WTC11 (cell line): Measurements from ENCODE around the gene CASP8. TPM values are rescaled to one million over a fixed set of nuclear protein-coding genes. Genes with fewer than 3 reads are reported as not detected.

Experiments
- ATAC-seq: fragments of 200-7000 bp; cut with Tn5 transposase; 2 replicates; pipeline ENCODE4 v1.10.0; 2021; ENCODE audit warnings: mild to moderate bottlenecking, moderate library complexity
- CTCF ChIA-PET: fragments of 300-600 bp; sonication (Branson Sonifier 250); formaldehyde crosslinking; loops from one replicate; lab custom pipeline; 2021; ENCODE audit warnings: antibody characterized with exemption; lab: Charles Lee
- POLR2A ChIA-PET: fragments of 350-600 bp; sonication (Branson Sonifier 250); formaldehyde crosslinking; loops from one replicate; lab custom pipeline; 2021; ENCODE audit warnings: antibody characterized with exemption; lab: Charles Lee
- DNase-seq: peaks from one replicate; pipeline ENCODE4 v3.0.0; 2021; ENCODE audit warnings: low spot score
- H3K27ac Mint-ChIP-seq: 2 replicates; pipeline ENCODE4 v1.8.0; 2021; ENCODE audit warnings: mixed read lengths
- H3K27me3 Mint-ChIP-seq: 2 replicates; pipeline ENCODE4 v1.8.0; 2021; ENCODE audit warnings: low read depth, mild to moderate bottlenecking, moderate library complexity, mixed read lengths
- H3K36me3 Mint-ChIP-seq: 2 replicates; pipeline ENCODE4 v1.8.0; 2021; ENCODE audit warnings: mixed read lengths
- H3K4me1 Mint-ChIP-seq: 2 replicates; pipeline ENCODE4 v1.8.0; 2022; ENCODE audit warnings: mixed read lengths
- H3K4me3 Mint-ChIP-seq: 2 replicates; pipeline ENCODE4 v1.8.0; 2021; ENCODE audit warnings: mild to moderate bottlenecking, moderate library complexity, mixed read lengths
- H3K9me3 Mint-ChIP-seq: 2 replicates; pipeline ENCODE4 v1.8.0; 2021; ENCODE audit warnings: mixed read lengths
- CDX4 ChIP-seq: fragments of 250-450 bp; sonication (Bioruptor Pico); IDR thresholded peaks from 2 replicates; pipeline ENCODE4 v1.9.0; 2021; ENCODE audit warnings: moderate library complexity, mild to moderate bottlenecking, inconsistent platforms, borderline replicate concordance
- CREM ChIP-seq: sonication (generic); formaldehyde crosslinking; IDR thresholded peaks from 2 replicates; pipeline ENCODE4 v1.8.1; 2022; ENCODE audit warnings: mild to moderate bottlenecking, missing genetic modification reagents, moderate library complexity
- E2F1 ChIP-seq: sonication (generic); formaldehyde crosslinking; IDR thresholded peaks from 2 replicates; pipeline ENCODE4 v1.8.0; 2022; ENCODE audit warnings: mild to moderate bottlenecking, missing genetic modification reagents
- EMX1 ChIP-seq: fragments of 250-450 bp; sonication (Bioruptor Pico); IDR thresholded peaks from 2 replicates; pipeline ENCODE4 v1.8.0; 2021; ENCODE audit warnings: mild to moderate bottlenecking
- FOXK1 ChIP-seq: sonication (generic); formaldehyde crosslinking; IDR thresholded peaks from 2 replicates; pipeline ENCODE4 v1.8.0; 2022; ENCODE audit warnings: mild to moderate bottlenecking, moderate library complexity, missing genetic modification reagents
- GTF2I ChIP-seq: fragments of 250-450 bp; sonication (Bioruptor Pico); conservative IDR thresholded peaks from 2 replicates; pipeline ENCODE4 v1.4.0; 2021; ENCODE audit warnings: mild to moderate bottlenecking
- HMGA2 ChIP-seq: fragments of 250-450 bp; sonication (Bioruptor Pico); IDR thresholded peaks from 2 replicates; pipeline ENCODE4 v1.4.0; 2021; ENCODE audit warnings: mild to moderate bottlenecking, moderate library complexity
- NFATC4 ChIP-seq: fragments of 250-450 bp; sonication (Bioruptor Pico); IDR thresholded peaks from 2 replicates; pipeline ENCODE4 v1.9.0; 2021; ENCODE audit warnings: mild to moderate bottlenecking
- RELA ChIP-seq: sonication (generic); formaldehyde crosslinking; IDR thresholded peaks from 2 replicates; pipeline ENCODE4 v1.8.1; 2022; ENCODE audit warnings: missing genetic modification reagents, mild to moderate bottlenecking, borderline replicate concordance
- RORB ChIP-seq: fragments of 250-450 bp; sonication (Bioruptor Pico); IDR thresholded peaks from 2 replicates; pipeline ENCODE4 v1.9.0; 2021; ENCODE audit warnings: mild to moderate bottlenecking
- SMAD3 ChIP-seq: sonication (generic); formaldehyde crosslinking; IDR thresholded peaks from 2 replicates; pipeline ENCODE4 v1.8.0; 2022; ENCODE audit warnings: missing genetic modification reagents, mild to moderate bottlenecking, borderline replicate concordance
- SOX15 ChIP-seq: fragments of 250-450 bp; sonication (Bioruptor Pico); IDR thresholded peaks from 2 replicates; pipeline ENCODE4 v1.9.0; 2021; ENCODE audit warnings: mild to moderate bottlenecking
- ZMAT4 ChIP-seq: fragments of 250-450 bp; sonication (Bioruptor Pico); IDR thresholded peaks from 2 replicates; pipeline ENCODE4 v1.9.0; 2021; ENCODE audit warnings: mild to moderate bottlenecking
- ZNF121 ChIP-seq: sonication (generic); formaldehyde crosslinking; IDR thresholded peaks from 2 replicates; pipeline ENCODE4 v1.8.0; 2023; ENCODE audit warnings: missing genetic modification reagents
- ZNF219 ChIP-seq: sonication (generic); formaldehyde crosslinking; IDR thresholded peaks from 2 replicates; pipeline ENCODE4 v1.8.0; 2023; ENCODE audit warnings: missing genetic modification reagents, mild to moderate bottlenecking, borderline replicate concordance
- ZNF232 ChIP-seq: sonication (generic); formaldehyde crosslinking; IDR thresholded peaks from 2 replicates; pipeline ENCODE4 v1.8.0; 2022; ENCODE audit warnings: mild to moderate bottlenecking, missing genetic modification reagents
- ZSCAN18 ChIP-seq: fragments of 250-450 bp; sonication (Bioruptor Pico); IDR thresholded peaks from 2 replicates; pipeline ENCODE4 v2.1.2; 2022; ENCODE audit warnings: mild to moderate bottlenecking, moderate library complexity
- total RNA-seq: library from RNA; stranded (reverse); gene quantifications from 3 replicates; pipeline ENCODE4 v1.2.3, GENCODE V29; 2021
- TF ChIP-seq, protein P1 (sequence below): sonication (generic); formaldehyde crosslinking; IDR thresholded peaks from 2 replicates; pipeline ENCODE4 v1.8.0; 2022; ENCODE audit warnings: mild to moderate bottlenecking, missing genetic modification reagents
- TF ChIP-seq, protein P2 (sequence below): sonication (generic); formaldehyde crosslinking; IDR thresholded peaks from 2 replicates; pipeline ENCODE4 v1.8.1; 2022; ENCODE audit warnings: low read depth, missing genetic modification reagents, borderline replicate concordance

Gene CASP8
- total RNA-seq, 1 experiment from 2014 or later: 4.4 TPM

DNA sequence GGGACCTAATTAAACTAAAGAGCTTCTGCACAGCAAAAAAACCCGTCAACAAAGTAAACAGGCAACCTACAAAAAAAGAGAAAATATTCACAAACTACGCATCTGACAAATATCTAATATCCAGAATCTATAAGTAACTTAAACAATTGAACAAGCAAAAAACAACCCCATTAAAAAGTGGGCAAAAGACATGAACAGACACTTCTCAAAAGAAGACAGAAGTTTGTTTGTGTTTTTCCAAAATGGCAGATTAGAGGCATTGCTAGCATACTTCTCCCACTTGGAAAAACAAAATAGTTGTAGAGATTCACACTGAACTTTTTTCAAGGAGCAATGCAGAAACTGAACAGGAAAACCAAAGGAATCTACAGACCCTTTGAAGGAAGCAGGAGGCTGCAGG lies 59.2 kb downstream of the CASP8 start:
- Mint-ChIP-seq H3K4me3 (no peak overlapping the region), H3K36me3 (peaks cover 19% of the 10 kb centered on the region), H3K4me1 (peaks cover 9% of the 10 kb centered on the region), H3K9me3 (peaks cover 32% of the 10 kb centered on the region), H3K27me3 (peaks cover 2% of the 10 kb centered on the region; the same call in 1 of the 2 replicates), H3K27ac (no peak overlapping the region)
- no peak for TF ChIP-seq ZNF219 (CRISPR knock-in tag)
- TF ChIP-seq CDX4 (CRISPR knock-in tag): no peak
- TF ChIP-seq SMAD3 (CRISPR knock-in tag): no peak
- TF ChIP-seq E2F1 (CRISPR knock-in tag): no peak
- no peak for TF ChIP-seq EMX1 (CRISPR knock-in tag)
- no peak for TF ChIP-seq ZNF121 (CRISPR knock-in tag)
- no peak for TF ChIP-seq HMGA2
- DNase-seq: no peak
- ChIA-PET POLR2A (no interaction called here), CTCF (no interaction called here)
- ATAC-seq: no peak

DNA sequence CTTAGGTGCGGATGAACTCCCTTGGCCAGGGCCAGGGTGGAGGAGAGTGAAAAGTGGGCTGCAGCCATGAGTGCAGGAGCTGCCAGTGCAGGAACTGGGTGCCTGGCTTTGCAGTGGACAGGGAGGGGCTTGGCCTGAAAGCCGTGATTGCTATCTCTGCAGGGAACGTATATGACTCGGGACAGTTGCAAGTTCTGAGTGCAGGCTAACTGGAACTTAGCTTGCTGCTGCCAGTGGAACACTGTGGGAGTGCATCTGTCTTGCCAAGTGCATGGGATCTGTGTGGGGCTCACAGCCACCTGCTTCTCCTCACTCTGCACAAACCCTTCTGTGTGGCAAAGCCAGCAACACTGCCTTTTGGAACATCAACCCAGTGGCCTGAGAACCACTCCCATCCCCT lies 59.9 kb downstream of the CASP8 start:
- H3K27me3 Mint-ChIP-seq: peaks cover 2% of the 10 kb centered on the region; the same call in 1 of the 2 replicates
- POLR2A ChIA-PET: no interaction called here
- no peak for DNase-seq
- peaks cover 2% of the 10 kb centered on the region for H3K4me1 Mint-ChIP-seq
- H3K9me3 Mint-ChIP-seq: peaks cover 36% of the 10 kb centered on the region
- H3K27ac Mint-ChIP-seq: no peak overlapping the region
- TF ChIP-seq RELA (CRISPR knock-in tag): no peak
- TF ChIP-seq ZNF219 (CRISPR knock-in tag): no peak
- TF ChIP-seq FOXK1: no peak
- TF ChIP-seq SOX15: no peak
- TF ChIP-seq ZNF232 (CRISPR knock-in tag): no peak
- TF ChIP-seq NFATC4: no peak
- no peak for TF ChIP-seq ZMAT4 (CRISPR knock-in tag)
- TF ChIP-seq, all 79 proteins: peak for 0
- H3K36me3 Mint-ChIP-seq: peaks cover 19% of the 10 kb centered on the region
- no peak for ATAC-seq
- CTCF ChIA-PET: no interaction called here
- H3K4me3 Mint-ChIP-seq: no peak overlapping the region

DNA sequence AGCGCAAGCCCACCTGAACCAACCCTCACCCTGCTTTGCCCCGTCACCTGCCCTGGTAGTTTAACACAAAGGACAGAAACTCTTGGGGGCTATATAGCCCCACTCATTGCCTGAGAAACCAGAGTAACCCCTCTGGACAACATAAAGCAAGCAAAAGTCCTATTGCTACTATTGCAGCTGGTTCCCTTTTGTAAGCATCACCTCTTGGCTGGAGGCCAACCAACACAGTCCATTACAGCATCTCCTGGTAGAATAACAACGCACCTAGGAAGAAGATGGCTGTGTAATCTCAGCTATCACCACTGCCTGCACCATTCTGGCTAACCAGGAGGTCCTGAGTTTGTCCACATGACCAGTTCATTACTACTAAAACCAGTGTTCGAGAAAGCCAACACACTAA lies 60.4 kb downstream of the CASP8 start:
- H3K4me1 Mint-ChIP-seq: no peaks in the 10 kb centered on the region
- CTCF ChIA-PET: no interaction called here
- H3K27me3 Mint-ChIP-seq: peaks cover 2% of the 10 kb centered on the region; the same call in 1 of the 2 replicates
- no peak for TF ChIP-seq RORB (CRISPR knock-in tag)
- peaks cover 19% of the 10 kb centered on the region for H3K36me3 Mint-ChIP-seq
- no peak for ATAC-seq
- H3K27ac Mint-ChIP-seq: no peak overlapping the region
- H3K4me3 Mint-ChIP-seq: no peak overlapping the region
- DNase-seq: no peak
- H3K9me3 Mint-ChIP-seq: peaks cover 38% of the 10 kb centered on the region
- POLR2A ChIA-PET: no interaction called here

GRCh38 chr2:201322772-201323171 lies 62.4 kb downstream of the CASP8 start:
- Mint-ChIP-seq H3K9me3 (peaks cover 52% of the 10 kb centered on the region), H3K4me1 (no peaks in the 10 kb centered on the region), H3K27me3 (peaks cover 2% of the 10 kb centered on the region; the same call in 1 of the 2 replicates), H3K27ac (no peak overlapping the region), H3K36me3 (peaks cover 19% of the 10 kb centered on the region), H3K4me3 (no peak overlapping the region)
- TF ChIP-seq GTF2I (CRISPR knock-in tag) (no peak), ZSCAN18 (CRISPR knock-in tag) (no peak), CREM (CRISPR knock-in tag) (no peak)
- TF ChIP-seq, protein P1, sequence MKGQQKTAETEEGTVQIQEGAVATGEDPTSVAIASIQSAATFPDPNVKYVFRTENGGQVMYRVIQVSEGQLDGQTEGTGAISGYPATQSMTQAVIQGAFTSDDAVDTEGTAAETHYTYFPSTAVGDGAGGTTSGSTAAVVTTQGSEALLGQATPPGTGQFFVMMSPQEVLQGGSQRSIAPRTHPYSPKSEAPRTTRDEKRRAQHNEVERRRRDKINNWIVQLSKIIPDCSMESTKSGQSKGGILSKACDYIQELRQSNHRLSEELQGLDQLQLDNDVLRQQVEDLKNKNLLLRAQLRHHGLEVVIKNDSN (CRISPR knock-in tag): no peak
- TF ChIP-seq, protein P2, sequence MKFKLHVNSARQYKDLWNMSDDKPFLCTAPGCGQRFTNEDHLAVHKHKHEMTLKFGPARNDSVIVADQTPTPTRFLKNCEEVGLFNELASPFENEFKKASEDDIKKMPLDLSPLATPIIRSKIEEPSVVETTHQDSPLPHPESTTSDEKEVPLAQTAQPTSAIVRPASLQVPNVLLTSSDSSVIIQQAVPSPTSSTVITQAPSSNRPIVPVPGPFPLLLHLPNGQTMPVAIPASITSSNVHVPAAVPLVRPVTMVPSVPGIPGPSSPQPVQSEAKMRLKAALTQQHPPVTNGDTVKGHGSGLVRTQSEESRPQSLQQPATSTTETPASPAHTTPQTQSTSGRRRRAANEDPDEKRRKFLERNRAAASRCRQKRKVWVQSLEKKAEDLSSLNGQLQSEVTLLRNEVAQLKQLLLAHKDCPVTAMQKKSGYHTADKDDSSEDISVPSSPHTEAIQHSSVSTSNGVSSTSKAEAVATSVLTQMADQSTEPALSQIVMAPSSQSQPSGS (CRISPR knock-in tag): no peak
- CTCF ChIA-PET: interaction anchor here (1.0 kb wide), 1 partner anchor 91 kb away, joined by 3 read pairs; no protein-coding TSS in a partner anchor
- no peak for DNase-seq
- ATAC-seq: no peak
- POLR2A ChIA-PET: no interaction called here
